SKM-1 (cell line): Measurements from ENCODE around the gene KRTAP5-11.
"Not testable (repeated sequence)": the region's sequence is repeated elsewhere in the genome, so short reads cannot be mapped to it uniquely, and the experiment has no call there.

ENCODE experiments used
- DNase-seq: peaks from one replicate; lab custom pipeline; 2025; ENCODE audit not compliant: unreplicated experiment; lab: John Stamatoyannopoulos, UW

KRTAP5-11 gene

DNA sequence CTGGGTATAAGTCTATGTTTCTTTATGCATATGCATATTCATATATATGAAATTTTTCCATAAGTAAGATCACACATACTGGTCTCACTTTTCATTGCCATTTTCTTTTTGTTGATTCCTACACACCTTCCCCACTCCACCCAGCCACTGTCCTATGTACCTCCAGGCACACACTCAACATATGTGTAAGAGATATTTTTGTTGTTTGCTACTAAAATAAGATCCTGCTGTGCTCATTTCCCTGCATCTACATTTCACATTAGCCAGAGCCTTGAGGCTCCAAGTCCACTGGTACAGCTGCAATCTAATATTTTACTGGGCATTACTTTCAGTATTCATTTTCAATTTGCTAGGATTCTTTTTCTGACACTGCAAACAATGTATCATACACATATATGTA lies 25.4 kb downstream of the KRTAP5-11 start:
- DNase-seq: no peak

GRCh38 chr11:71556018-71556417 lies 26.7 kb downstream of the KRTAP5-11 start:
- DNase-seq: no peak

DNA sequence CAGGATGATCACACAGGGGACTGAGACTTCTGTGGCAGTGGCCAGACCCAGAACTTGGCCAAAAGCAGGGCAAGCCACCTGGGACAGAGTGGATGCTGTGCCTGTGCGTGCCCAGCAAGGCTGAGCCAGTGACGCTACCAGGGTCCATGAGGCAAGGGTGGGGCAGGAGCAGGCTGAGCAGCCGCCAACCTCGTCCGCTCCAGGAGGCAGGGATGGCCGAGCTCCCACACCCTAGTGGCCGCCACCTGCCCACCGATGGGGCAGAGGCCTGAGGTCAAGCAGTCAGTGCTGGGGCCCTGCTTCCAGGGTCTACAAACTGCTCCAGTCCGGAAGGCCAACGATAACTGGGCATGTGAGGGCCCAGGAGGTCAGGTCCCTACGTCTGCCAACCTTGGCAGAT lies 27.2 kb downstream of the KRTAP5-11 start:
- DNase-seq: no peak

DNA sequence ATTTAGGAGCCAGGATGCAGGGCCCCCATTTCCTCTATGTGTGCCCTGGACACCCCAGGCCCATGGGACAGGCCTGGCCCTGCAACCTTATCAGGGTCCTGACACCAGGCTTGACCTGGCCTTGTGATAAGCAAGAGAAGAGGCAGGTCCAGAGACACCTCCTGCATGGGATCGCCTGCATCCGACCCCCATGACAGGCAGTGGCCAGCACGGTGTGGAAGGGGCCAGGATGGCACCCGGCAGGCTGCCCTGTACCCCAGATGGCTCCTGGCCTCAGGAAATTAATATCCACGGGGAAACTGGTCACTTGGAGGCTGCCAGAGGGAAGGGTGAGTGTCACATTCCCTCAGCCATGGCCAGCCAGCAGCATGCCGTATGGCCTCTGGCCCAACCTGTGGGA lies 27.7 kb downstream of the KRTAP5-11 start:
- no peak for DNase-seq

DNA sequence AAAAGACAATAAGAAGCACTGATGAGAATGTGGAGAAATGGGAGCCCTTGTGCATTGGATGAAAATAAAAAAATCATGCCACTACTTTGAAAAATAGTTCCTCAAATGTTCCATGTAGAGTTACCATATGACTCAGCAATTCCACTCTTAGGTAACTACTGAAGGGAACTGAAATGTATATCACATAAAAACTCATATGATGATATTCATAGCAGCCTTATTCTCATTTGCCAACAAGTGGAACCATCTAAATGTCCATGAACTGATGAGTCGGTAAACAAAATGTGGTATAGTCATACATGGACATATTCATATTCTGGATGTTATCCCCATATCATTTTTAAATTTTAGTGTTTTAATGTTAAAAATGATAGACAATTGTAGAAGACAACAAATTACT lies 31.0 kb downstream of the KRTAP5-11 start:
- DNase-seq: no peak

- DNase-seq: no peak
Observed at GRCh38 chr11:71548716-71549151, 33.9 kb downstream of the KRTAP5-11 start.

DNA sequence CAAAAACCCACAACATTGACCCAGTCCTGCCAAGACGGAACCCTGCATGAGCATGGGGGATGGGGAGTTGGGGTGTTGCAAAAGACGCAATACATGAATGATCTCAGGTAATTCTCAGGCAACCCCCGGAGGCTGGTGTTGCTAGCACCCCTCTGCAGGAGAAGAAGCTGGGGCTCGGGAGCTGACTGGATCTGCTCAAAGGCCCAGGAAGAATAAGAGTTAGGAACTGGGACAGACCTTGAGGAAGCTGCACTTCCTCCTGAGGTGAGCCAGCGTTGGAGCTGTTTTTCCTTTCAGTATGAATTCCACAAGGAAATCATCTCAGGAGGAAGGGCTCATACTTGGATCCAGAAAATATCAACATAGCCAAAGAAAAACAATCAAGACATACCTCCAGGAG lies 34.6 kb downstream of the KRTAP5-11 start, which contains the start of gene KRTAP5-9:
TSS of gene KRTAP5-9 (plus strand) at position 301 of the 400 bp plus-strand sequence. CDS start 238 bp downstream, outside the sequence.
- no peak for DNase-seq

DNA sequence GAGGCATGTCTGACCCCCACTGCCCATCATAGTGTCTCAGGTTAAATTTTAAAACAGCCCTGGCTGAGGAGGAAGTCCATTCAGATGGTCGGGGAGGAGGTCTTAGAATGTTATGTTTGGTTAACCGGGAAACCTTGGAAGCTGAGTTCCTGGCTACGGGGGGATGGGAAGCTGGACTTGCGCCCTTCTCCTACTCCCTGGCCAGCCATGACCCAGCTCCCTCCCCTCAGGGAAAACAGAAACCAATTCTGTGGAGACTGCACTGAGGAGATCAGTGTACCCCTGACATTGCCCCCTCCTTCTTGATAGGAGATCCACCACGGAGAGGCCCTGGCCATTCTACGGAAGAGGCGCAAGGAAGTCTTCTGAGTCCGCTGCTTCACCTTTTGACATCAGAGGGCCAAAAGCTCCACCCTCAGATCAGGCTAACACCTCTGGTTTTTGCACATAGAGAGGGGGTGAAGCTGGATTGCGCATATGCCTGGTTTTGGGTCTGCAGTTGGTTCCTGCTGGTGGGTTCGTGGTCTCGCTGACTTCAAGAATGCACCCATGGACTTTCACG lies 37.2 kb downstream of the KRTAP5-11 start:
- DNase-seq: no peak

- DNase-seq: no peak
Observed at GRCh38 chr11:71544525-71545214, 38.0 kb downstream of the KRTAP5-11 start.

DNA sequence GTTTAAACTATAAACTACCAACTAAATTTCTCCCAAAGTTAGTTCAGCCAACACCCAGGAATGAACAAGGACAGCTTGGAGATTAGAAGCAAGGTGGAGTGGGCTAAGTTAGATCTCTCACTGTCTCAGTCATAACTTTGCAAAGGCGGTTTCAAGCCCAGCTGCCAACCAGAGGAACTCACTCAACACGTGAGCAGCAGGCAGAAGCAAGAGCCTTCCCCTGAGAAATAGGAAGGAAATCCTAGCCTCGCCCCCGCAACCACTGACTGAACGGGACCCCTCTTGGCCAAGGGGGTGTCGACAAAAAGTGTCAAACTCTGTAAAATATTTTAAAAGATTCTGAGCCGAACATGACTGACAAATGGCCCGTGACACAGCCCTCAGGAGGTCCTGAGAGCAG lies 38.8 kb downstream of the KRTAP5-11 start:
- DNase-seq: no peak

DNA sequence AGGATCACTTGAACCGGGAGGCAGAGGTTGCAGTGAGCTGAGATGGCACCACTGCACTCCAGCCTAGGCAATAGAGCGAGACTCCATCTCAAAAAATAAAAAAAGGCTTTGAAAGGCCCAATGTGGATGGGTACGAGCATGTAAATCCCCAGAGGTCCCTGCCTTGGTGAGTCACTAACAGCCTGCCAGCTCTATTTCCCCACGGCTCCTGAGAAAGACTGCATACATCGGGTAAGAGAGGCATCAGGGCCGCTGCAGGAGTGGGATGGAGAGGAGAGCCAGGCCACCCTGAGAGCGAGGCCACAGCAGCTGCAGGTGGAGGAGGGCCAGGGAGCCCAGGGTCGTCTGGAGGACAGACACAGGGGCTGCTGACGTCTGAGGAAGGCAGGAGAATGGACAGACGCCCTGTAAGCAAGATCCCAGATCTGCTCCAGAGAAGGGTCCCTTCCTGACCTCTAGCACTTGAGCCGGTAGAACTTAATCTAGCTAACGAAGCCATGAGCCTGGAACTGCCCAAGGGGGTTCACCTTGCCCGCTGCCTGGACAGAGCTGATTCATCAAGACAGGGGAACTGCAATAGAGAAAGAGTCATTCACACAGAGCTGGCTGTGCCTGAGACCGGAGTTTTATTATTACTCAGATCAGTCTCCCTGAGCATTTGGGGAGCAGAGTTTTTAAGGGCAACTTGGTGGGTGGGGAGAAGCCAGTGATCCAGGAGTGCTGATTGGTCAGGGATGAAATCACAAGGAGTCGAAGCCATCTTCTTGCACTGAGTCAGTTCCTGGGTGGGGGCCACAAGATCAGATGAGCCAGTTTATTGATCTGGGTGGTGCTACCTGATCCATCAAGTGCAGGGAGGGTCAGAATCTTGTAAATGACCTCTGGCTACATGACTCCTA lies 39.5 kb downstream of the KRTAP5-11 start:
- DNase-seq: no peak

DNA sequence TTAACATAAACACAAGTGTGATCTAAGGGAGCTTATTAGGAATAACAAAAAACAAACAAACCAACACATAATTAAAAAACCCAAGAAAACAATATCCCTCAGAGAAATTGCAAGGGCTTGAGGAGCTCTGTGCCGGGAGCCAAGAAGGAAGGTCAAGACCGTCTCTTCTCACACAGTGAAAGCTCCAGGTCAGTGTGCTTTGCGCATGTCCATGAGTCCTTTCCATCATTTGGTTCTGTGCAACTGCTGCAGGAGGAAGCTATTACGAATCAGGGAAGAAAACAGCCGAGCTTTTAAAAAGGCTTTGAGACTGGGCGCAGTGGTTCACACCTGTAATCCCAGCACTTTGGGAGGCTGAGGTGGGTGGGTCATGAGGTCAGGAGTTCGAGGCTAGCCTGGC lies 40.3 kb downstream of the KRTAP5-11 start:
- no peak for DNase-seq

- not testable (repeated sequence) for DNase-seq
Observed at GRCh38 chr11:71540521-71541304, 42.0 kb downstream of the KRTAP5-11 start.

DNA sequence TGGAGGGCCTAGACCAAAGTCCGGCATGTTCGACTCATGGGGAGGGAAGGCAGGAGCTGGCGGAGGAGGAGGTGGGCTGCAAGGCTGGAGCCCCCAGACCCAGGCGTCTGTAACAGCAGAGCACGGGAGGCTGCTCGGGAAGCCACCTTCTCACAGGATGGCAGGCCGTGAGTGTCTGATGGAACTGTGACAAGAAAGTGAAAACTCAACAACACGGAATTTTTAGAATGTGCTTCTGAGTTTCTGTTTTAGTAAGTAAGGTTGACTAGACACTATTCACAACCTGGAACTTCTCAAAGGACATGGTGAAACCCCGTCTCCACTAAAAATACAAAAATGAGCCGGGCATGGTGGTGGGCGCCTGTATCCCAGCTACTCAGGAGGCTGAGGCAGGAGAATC lies 42.7 kb downstream of the KRTAP5-11 start:
- not testable (repeated sequence) for DNase-seq

- DNase-seq: no peak
Observed at GRCh38 chr11:71539017-71539416, 43.7 kb downstream of the KRTAP5-11 start.

DNA sequence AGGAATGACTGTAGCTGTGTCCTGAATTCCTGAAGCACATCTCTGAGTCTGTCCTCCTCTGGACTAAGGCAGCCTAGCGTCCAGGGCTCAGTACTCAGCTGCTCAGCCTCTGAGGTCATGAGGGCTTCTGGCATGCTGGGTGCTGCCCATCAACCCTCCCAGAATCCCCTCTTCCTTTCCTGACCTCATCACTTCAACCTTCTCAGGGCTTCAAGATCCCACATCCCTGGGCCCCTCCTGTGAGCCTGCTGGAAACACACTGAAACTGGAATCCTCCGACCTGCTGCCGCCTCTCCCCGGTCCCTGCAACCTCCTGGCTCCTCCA lies 44.0 kb downstream of the KRTAP5-11 start:
- no peak for DNase-seq

GRCh38 chr11:71537977-71538665 lies 44.6 kb downstream of the KRTAP5-11 start, which contains the start of gene KRTAP5-8:
TSS of gene KRTAP5-8 (plus strand) at chr11:71538025. CDS start at chr11:71538056, 31 bp downstream.
- not testable (repeated sequence) for DNase-seq

DNA sequence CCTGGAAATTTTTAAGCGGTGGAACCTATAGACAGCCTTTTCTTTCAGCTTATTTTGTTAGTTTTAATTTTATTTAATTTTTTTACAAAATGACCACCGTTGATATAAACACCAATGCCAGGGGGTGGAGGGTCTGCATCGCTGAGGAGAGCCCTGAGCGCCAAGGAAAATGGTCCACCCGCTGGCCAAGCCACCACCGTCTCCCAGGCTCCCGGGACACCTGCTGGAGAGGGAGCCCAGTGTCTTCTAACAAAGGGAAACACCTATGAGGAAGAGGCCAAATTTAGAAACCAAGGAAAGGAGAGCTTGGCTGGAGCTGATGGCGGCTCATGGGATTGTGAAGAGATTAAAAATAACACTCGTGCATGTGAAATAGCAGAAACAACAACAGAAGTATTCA lies 45.1 kb downstream of the KRTAP5-11 start:
- no peak for DNase-seq

GRCh38 chr11:71535825-71536224 lies 46.9 kb downstream of the KRTAP5-11 start:
- DNase-seq: no peak
